Colonic mucosa (tissue), 4 donors: ENCODE measurements around the gene POU6F2. TPM values are rescaled to one million over a fixed set of nuclear protein-coding genes. Genes with fewer than 3 reads are reported as not detected.

ENCODE experiments used
- DNase-seq: peaks from one replicate; pipeline ENCODE4 v3.0.0-alpha.2; 2020
- H3K27ac ChIP-seq: fragments of 200-600 bp; one replicate; pipeline ENCODE4 v1.8.0; 2021
- H3K27me3 ChIP-seq: fragments of 200-600 bp; one replicate; pipeline ENCODE4 v1.8.0; 2021
- H3K36me3 ChIP-seq: fragments of 200-600 bp; one replicate; pipeline ENCODE4 v1.8.0; 2021
- H3K4me1 ChIP-seq: fragments of 200-600 bp; one replicate; pipeline ENCODE4 v1.8.0; 2021; ENCODE audit warnings: mild to moderate bottlenecking
- H3K4me3 ChIP-seq: fragments of 200-600 bp; one replicate; pipeline ENCODE4 v1.8.0; 2021
- H3K9ac ChIP-seq, 2 donors: one replicate each; pipeline ENCODE4 v1.7.0; 2013; ENCODE audit warnings: control low read depth in 2 of 2, low read depth in 2 of 2, low read length in 2 of 2
- H3K9me3 ChIP-seq: fragments of 200-600 bp; one replicate; pipeline ENCODE4 v1.8.0; 2021
- intact Hi-C: fragments of 100-400 bp; cut with DNase I; formaldehyde crosslinking; loops from one replicate; pipeline ENCODE4 v1.14.1; 2022
- total RNA-seq, 2 donors: library from RNA; stranded (reverse); fragmentation: NEBNext Ultra II Directional in 1 of 2; extraction: Animal tissue kit (Norgen Biotek cat#: 25700) in 1 of 2; gene quantifications; one replicate each; pipeline ENCODE4 v1.2.1, GENCODE V29; 2021
- TF ChIP-seq, protein P1 (sequence below): fragments of 200-600 bp; IDR thresholded peaks from one replicate; pipeline ENCODE4 v1.8.0; 2022; ENCODE audit warnings: antibody characterized with exemption, mild to moderate bottlenecking
- donor health status: healthy.
- donor health status: DM: no; HTN: no; CAD: no.
- donor health status: DM: no; HTN: no; CAD: no.

POU6F2 gene
- total RNA-seq, 2 donors from 2014 or later = 1.3 TPM; not detected in 1

DNA sequence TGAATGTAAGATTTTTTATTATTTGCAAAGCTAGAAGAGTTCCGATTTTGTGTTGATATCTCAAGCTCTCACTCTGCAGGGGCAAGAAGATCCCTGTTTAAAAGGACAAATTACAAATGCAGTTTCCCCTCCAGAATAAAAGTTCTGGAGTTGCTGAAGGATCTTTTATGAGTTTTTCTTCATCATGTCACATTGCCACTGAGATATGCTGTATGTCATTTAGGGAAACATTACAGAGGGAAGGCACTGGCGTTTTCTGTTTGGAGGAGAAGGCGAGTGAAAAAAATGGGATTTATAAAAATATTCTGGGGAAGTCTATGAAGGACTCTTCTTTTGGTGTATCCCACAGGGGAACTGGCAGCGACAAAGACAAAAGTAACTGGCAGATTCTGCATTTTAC, 57.4 kb downstream of the POU6F2 start:
- Histone ChIP-seq H3K9ac (no peak overlapping the region), H3K36me3 (no peaks in the 10 kb centered on the region), H3K4me3 (no peak overlapping the region), H3K27me3 (no peaks in the 10 kb centered on the region), H3K4me1 (no peaks in the 10 kb centered on the region), H3K27ac (no peak overlapping the region), H3K9me3 (no peaks in the 10 kb centered on the region)
- DNase-seq = no peak
- intact Hi-C loops = no loop called here
- TF ChIP-seq, protein P1, sequence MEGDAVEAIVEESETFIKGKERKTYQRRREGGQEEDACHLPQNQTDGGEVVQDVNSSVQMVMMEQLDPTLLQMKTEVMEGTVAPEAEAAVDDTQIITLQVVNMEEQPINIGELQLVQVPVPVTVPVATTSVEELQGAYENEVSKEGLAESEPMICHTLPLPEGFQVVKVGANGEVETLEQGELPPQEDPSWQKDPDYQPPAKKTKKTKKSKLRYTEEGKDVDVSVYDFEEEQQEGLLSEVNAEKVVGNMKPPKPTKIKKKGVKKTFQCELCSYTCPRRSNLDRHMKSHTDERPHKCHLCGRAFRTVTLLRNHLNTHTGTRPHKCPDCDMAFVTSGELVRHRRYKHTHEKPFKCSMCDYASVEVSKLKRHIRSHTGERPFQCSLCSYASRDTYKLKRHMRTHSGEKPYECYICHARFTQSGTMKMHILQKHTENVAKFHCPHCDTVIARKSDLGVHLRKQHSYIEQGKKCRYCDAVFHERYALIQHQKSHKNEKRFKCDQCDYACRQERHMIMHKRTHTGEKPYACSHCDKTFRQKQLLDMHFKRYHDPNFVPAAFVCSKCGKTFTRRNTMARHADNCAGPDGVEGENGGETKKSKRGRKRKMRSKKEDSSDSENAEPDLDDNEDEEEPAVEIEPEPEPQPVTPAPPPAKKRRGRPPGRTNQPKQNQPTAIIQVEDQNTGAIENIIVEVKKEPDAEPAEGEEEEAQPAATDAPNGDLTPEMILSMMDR = no peak

GRCh38 chr7:39035903-39036302, 58.2 kb downstream of the POU6F2 start:
- H3K4me3 ChIP-seq = no peak overlapping the region
- intact Hi-C loops = no loop called here
- TF ChIP-seq, protein P1 = no peak

DNA sequence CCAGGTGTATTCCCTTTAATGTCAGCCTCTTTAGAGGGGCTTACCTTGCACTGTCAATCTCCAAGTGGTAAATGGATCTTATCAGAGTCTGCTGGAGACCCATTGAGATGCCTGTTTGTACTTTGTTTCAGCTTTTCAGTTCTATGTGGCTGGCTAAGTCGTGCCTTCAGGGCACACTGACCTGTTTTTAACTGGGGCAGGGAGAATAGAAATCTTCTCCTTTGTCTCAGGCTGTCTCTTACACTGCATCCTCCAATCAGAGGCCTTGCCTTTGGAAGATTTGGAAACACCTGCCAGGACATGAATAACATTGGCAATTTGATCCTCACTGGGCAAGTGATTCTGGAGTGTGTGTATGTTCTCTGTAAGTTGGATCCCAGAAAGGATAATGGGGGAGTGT, 65.0 kb downstream of the POU6F2 start:
- intact Hi-C loops = no loop called here
- no peak overlapping the region for H3K4me3 ChIP-seq
- TF ChIP-seq, protein P1 = no peak
- H3K9ac ChIP-seq = no peak overlapping the region
- H3K4me1 ChIP-seq = no peaks in the 10 kb centered on the region
- no peak for DNase-seq
- H3K27me3 ChIP-seq = no peaks in the 10 kb centered on the region
- no peak overlapping the region for H3K27ac ChIP-seq
- H3K9me3 ChIP-seq = no peaks in the 10 kb centered on the region
- no peaks in the 10 kb centered on the region for H3K36me3 ChIP-seq

More at GRCh38 chr7:39035903-39036302, 58.2 kb downstream of the POU6F2 start:
- Histone ChIP-seq H3K4me1 (no peaks in the 10 kb centered on the region), H3K9me3 (no peaks in the 10 kb centered on the region), H3K27ac (no peak overlapping the region), H3K9ac (no peak overlapping the region), H3K36me3 (no peaks in the 10 kb centered on the region), H3K27me3 (no peaks in the 10 kb centered on the region)
- DNase-seq = no peak

DNA sequence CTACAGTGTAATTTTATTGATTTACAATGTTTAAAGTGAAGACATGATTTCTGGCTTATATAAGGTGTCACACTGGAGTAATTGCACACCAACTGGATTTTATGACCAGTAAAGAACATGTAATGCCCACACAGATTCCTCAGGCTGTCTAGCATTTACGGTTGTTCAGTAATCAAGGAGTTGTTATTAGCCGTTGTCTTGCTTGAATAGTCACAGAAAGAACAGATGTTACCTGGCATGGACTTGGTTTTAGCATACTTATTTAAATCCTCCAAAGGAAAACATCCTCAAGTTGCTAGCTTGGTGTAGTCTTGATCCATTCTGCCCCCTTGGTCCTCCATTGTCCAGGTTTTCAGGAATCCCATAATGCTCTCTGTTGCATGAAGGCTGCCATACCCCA, 65.8 kb downstream of the POU6F2 start:
- Histone ChIP-seq H3K4me3 (no peak overlapping the region), H3K9ac (no peak overlapping the region), H3K36me3 (no peaks in the 10 kb centered on the region), H3K9me3 (no peaks in the 10 kb centered on the region), H3K27ac (no peak overlapping the region), H3K4me1 (no peaks in the 10 kb centered on the region), H3K27me3 (no peaks in the 10 kb centered on the region)
- TF ChIP-seq, protein P1 = no peak
- DNase-seq = no peak
- intact Hi-C loops = no loop called here

- no peak overlapping the region for H3K4me3 ChIP-seq
- no peaks in the 10 kb centered on the region for H3K27me3 ChIP-seq
- no peaks in the 10 kb centered on the region for H3K36me3 ChIP-seq
- no peaks in the 10 kb centered on the region for H3K4me1 ChIP-seq
- no peak overlapping the region for H3K9ac ChIP-seq
- intact Hi-C loops = no loop called here
- no peak for DNase-seq
- H3K9me3 ChIP-seq = no peaks in the 10 kb centered on the region
- TF ChIP-seq, protein P1 = no peak
- no peak overlapping the region for H3K27ac ChIP-seq
Measured at GRCh38 chr7:39044489-39044888, 66.8 kb downstream of the POU6F2 start.

- Histone ChIP-seq H3K4me3 (no peak overlapping the region), H3K4me1 (no peaks in the 10 kb centered on the region), H3K36me3 (no peaks in the 10 kb centered on the region), H3K9me3 (no peaks in the 10 kb centered on the region), H3K9ac (no peak overlapping the region), H3K27ac (no peak overlapping the region), H3K27me3 (no peaks in the 10 kb centered on the region)
- intact Hi-C loops = no loop called here
- no peak for DNase-seq
- TF ChIP-seq, protein P1 = no peak
Measured at GRCh38 chr7:39045231-39045630, 67.5 kb downstream of the POU6F2 start.
